Measurements from ENCODE around the gene DPEP3. TPM values are rescaled to one million over a fixed set of nuclear protein-coding genes. Genes with fewer than 3 reads are reported as not detected.
A peak's percentile ranks its signal among the peaks of the same experiment; 100 is the strongest.

DPEP3 gene, protein sequence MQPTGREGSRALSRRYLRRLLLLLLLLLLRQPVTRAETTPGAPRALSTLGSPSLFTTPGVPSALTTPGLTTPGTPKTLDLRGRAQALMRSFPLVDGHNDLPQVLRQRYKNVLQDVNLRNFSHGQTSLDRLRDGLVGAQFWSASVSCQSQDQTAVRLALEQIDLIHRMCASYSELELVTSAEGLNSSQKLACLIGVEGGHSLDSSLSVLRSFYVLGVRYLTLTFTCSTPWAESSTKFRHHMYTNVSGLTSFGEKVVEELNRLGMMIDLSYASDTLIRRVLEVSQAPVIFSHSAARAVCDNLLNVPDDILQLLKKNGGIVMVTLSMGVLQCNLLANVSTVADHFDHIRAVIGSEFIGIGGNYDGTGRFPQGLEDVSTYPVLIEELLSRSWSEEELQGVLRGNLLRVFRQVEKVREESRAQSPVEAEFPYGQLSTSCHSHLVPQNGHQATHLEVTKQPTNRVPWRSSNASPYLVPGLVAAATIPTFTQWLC
- total RNA-seq (2014; rRNA removed; shearing (Covaris generic); ENCODE audit: low replicate concordance): not detected in 2 replicates

DNA sequence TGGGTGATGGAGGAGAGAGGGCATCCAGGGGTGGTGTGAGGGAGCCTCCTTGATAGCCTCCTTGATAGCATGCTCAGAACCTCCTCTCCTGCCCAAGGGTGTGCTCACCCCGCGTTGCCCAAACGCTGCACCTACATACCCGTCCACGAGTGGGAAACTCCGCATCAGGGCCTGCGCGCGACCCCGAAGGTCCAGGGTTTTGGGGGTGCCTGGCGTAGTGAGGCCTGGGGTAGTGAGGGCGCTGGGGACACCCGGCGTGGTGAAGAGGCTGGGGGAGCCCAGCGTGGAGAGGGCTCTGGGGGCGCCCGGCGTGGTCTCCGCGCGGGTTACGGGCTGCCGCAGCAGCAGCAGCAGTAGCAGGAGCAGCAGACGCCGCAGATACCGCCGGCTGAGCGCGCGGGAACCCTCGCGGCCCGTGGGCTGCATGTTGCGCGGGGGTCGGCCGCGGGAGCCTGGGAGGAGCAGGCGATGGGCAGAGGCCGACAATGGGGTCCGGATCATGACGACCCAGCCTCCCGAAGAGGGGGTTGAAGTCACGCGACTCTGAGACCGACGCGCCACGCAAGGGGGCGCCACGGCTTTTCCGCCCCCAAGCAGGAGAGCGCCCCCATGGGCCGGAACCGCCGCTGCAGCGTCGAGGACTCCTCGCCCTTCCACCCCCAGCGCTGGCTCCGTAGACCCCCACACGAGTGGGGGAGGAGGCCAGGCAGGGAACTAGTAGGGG, at the start of gene DPEP3:
Gene DPEP3 (minus strand): TSS at position 545 of the 724 bp plus-strand sequence. CDS start 119 bp downstream, at position 426.
- H3K4me2 ChIP-seq (ENCODE audit: low read depth, low read length, poor library complexity, severe bottlenecking): no peak within 1 kb of the TSS
- no peaks in the 10 kb centered on the region for H3K79me2 ChIP-seq (ENCODE audit: low read length)

DNA sequence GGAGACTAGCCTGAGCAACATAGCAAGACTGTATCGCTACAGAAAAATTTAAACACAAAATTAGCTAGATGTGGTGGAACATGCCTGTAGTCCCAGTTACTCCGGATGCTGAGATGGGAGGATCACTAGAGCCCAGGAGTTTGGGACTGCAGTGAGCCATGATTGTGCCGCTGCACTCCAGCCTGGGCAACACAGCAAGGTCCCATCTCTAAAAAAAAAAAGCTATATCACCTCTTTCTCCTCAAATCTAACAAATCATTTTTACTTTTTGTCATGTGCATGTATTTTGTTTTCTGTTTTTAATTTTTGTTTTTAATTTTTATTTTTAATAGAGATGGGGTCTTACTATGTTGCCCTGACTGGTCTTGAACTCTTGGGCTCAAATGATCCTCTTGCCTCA, 48.7 kb upstream of the DPEP3 start:
- Histone ChIP-seq H3K27ac (ENCODE audit: low read length) (no peak overlapping the region), H3K9me2 (replicated peaks; ENCODE audit: insufficient read depth, low read length) (no peaks in the 10 kb centered on the region), H3K36me3 (ENCODE audit: insufficient read depth, low read length) (peaks cover 20% of the 10 kb centered on the region), H2AFZ (ENCODE audit: low read length) (no peak overlapping the region), H3K27me3 (ENCODE audit: low read length) (no peaks in the 10 kb centered on the region), H3K79me2 (ENCODE audit: low read length) (peaks cover 26% of the 10 kb centered on the region), H3K4me3 (ENCODE audit: low read length) (no peak overlapping the region), H3K4me2 (ENCODE audit: low read depth, low read length, poor library complexity, severe bottlenecking) (no peak overlapping the region), H3K9ac (ENCODE audit: low read length) (no peak overlapping the region), H4K20me1 (ENCODE audit: insufficient read depth, low read depth, low read length) (no peaks in the 10 kb centered on the region), H3K4me1 (ENCODE audit: low read length) (peaks cover 7% of the 10 kb centered on the region), H3K9me3 (ENCODE audit: low read length) (no peaks in the 10 kb centered on the region)
- DNase-seq: no peak

More for the DNA sequence above, at the start of gene DPEP3:
- H4K20me1 ChIP-seq (ENCODE audit: insufficient read depth, low read depth, low read length): no peaks in the 10 kb centered on the region
- no peak for DNase-seq
- no peak within 1 kb of the TSS for H3K4me3 ChIP-seq (ENCODE audit: low read length)
- no peak within 1 kb of the TSS for H3K9ac ChIP-seq (ENCODE audit: low read length)
- H3K36me3 ChIP-seq (ENCODE audit: insufficient read depth, low read length): no peaks in the 10 kb centered on the region
- no peak within 1 kb of the TSS for H2AFZ ChIP-seq (ENCODE audit: low read length)
- H3K9me3 ChIP-seq (ENCODE audit: low read length): no peaks in the 10 kb centered on the region
- H3K4me1 ChIP-seq (ENCODE audit: low read length): peaks cover 6% of the 10 kb centered on the region; the same call in 1 of the 2 replicates
- no peaks in the 10 kb centered on the region for H3K9me2 ChIP-seq (replicated peaks; ENCODE audit: insufficient read depth, low read length)
- H3K27me3 ChIP-seq (ENCODE audit: low read length): no peaks in the 10 kb centered on the region
- no peak within 1 kb of the TSS for H3K27ac ChIP-seq (ENCODE audit: low read length)

DNA sequence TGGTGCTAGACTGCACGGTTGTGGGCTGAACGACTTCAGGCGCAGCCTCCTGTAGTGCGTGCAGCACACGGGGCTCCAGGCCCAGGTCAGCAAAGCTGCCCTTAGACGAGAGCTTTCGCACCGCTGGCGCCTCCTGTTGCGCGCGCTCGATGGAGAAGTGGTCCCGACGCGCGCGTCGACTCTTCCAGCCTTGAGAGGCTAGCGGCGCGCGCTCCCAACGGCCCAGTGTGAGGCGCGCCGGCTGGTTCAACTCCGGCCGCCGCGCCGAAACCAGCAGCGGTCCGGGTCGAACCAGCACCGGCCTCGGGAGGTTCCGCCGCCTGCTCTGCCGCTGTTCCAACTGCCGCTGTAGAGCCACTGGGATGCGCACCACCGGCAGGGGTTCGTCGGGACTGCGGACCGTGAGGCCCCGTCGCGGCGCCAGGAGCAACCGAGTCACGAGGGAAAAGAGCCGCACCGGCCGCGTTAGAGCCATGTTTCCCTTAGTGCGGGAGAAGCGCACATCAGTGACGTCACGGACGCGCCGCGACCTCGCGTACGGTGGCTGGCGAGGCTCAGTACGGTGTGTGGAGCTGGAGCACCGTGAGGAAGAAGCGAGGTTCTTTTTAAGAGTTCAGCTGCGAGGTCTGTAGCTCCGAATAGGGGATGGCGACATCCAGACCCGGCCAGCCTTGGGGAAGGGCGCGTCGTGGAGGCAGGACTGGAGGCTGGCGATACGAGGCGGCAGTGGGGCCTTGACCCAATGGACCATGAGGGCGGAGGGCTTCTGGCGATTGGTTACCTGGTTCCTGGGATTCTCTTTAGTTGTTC, 42.6 kb upstream of the DPEP3 start, which contains the start of the genes DDX28 and DUS2:
Gene DDX28 (minus strand): TSS at position 505 of the 810 bp plus-strand sequence. CDS start 30 bp downstream, at position 475.
Gene DUS2 (plus strand): TSS at position 557 of the 810 bp plus-strand sequence. CDS start 14,740 bp downstream, outside the sequence.
- H3K79me2 ChIP-seq (ENCODE audit: low read length): peaks cover 48% of the 10 kb centered on the region
- H3K36me3 ChIP-seq (ENCODE audit: insufficient read depth, low read length): peaks cover 32% of the 10 kb centered on the region
- peak within 1 kb of the TSS; percentile 62 for H3K27ac ChIP-seq (ENCODE audit: low read length)
- peak; percentile 97 for DNase-seq
- peak within 1 kb of the TSS; percentile 45; the same call in 1 of the 2 replicates for H2AFZ ChIP-seq (ENCODE audit: low read length)
- peak within 1 kb of the TSS; percentile 90 for H3K9ac ChIP-seq (ENCODE audit: low read length)
- peak within 1 kb of the TSS; percentile 98 for H3K4me2 ChIP-seq (ENCODE audit: low read depth, low read length, poor library complexity, severe bottlenecking)
- H4K20me1 ChIP-seq (ENCODE audit: insufficient read depth, low read depth, low read length): peaks cover 14% of the 10 kb centered on the region
- H3K4me1 ChIP-seq (ENCODE audit: low read length): peaks cover 21% of the 10 kb centered on the region
- H3K9me2 ChIP-seq (replicated peaks; ENCODE audit: insufficient read depth, low read length): no peaks in the 10 kb centered on the region
- H3K9me3 ChIP-seq (ENCODE audit: low read length): no peaks in the 10 kb centered on the region
- no peaks in the 10 kb centered on the region for H3K27me3 ChIP-seq (ENCODE audit: low read length)
- H3K4me3 ChIP-seq (ENCODE audit: low read length): peak within 1 kb of the TSS; percentile 91

DNA sequence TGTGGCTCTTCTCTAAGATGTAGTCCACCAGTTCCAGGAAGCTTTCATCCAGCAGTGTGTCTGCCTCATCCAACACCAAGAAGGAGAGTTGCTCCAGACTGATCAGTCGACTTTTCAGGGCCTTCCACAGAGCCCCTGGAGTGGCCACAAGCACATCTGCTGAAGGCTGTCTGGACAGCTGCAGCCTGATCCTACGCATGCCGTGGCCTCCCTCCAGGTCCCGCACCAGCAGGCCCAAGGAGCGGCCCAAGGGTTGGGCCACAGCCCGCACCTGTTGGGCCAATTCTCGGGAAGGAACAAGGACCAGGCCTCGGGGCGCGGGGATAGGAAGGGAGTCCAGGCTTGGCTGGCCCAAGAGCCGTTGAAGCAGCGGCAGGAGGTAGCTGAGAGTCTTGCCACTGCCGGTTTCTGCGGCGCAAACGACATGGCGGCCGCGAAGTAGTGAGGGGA, 42.0 kb upstream of the DPEP3 start:
- Histone ChIP-seq H3K9ac (ENCODE audit: low read length) (peak overlapping the region; percentile 90), H3K9me3 (ENCODE audit: low read length) (no peaks in the 10 kb centered on the region), H4K20me1 (ENCODE audit: insufficient read depth, low read depth, low read length) (peaks cover 14% of the 10 kb centered on the region), H3K9me2 (replicated peaks; ENCODE audit: insufficient read depth, low read length) (no peaks in the 10 kb centered on the region), H3K36me3 (ENCODE audit: insufficient read depth, low read length) (peaks cover 26% of the 10 kb centered on the region), H3K4me3 (ENCODE audit: low read length) (peak overlapping the region; percentile 91), H3K4me1 (ENCODE audit: low read length) (peaks cover 21% of the 10 kb centered on the region), H3K4me2 (ENCODE audit: low read depth, low read length, poor library complexity, severe bottlenecking) (peak overlapping the region; percentile 98), H3K79me2 (ENCODE audit: low read length) (peaks cover 48% of the 10 kb centered on the region), H3K27me3 (ENCODE audit: low read length) (no peaks in the 10 kb centered on the region), H2AFZ (ENCODE audit: low read length) (no peak overlapping the region), H3K27ac (ENCODE audit: low read length) (no peak overlapping the region)
- DNase-seq: no peak

DNA sequence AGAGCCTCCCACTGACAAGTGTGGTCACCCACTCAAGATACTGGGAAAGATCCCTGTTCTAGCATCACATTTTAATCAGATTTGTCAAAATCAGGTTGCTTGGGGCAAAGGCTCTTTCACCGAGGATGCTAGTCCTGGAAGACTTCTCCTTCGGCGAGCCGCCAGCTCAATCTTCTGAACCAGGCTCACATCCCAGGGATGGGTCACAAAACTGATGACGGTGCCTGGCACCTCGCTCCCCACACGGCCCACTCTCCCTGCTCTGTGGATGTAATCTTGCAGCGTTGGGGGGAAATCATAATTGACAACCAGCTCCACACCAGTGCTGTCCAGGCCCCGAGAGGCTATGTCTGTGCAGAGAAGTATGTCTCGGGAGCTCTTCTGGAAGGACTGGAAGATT, 41.2 kb upstream of the DPEP3 start:
- Histone ChIP-seq H3K4me2 (ENCODE audit: low read depth, low read length, poor library complexity, severe bottlenecking) (peak overlapping the region; percentile 98), H3K9me2 (replicated peaks; ENCODE audit: insufficient read depth, low read length) (no peaks in the 10 kb centered on the region), H3K9me3 (ENCODE audit: low read length) (no peaks in the 10 kb centered on the region), H3K27me3 (ENCODE audit: low read length) (no peaks in the 10 kb centered on the region), H3K27ac (ENCODE audit: low read length) (no peak overlapping the region), H3K4me1 (ENCODE audit: low read length) (peaks cover 21% of the 10 kb centered on the region), H2AFZ (ENCODE audit: low read length) (no peak overlapping the region), H4K20me1 (ENCODE audit: insufficient read depth, low read depth, low read length) (peaks cover 14% of the 10 kb centered on the region), H3K79me2 (ENCODE audit: low read length) (peaks cover 48% of the 10 kb centered on the region), H3K9ac (ENCODE audit: low read length) (no peak overlapping the region), H3K4me3 (ENCODE audit: low read length) (peak overlapping the region; percentile 91; the same call in 1 of the 2 replicates), H3K36me3 (ENCODE audit: insufficient read depth, low read length) (peaks cover 23% of the 10 kb centered on the region)
- no peak for DNase-seq

DNA sequence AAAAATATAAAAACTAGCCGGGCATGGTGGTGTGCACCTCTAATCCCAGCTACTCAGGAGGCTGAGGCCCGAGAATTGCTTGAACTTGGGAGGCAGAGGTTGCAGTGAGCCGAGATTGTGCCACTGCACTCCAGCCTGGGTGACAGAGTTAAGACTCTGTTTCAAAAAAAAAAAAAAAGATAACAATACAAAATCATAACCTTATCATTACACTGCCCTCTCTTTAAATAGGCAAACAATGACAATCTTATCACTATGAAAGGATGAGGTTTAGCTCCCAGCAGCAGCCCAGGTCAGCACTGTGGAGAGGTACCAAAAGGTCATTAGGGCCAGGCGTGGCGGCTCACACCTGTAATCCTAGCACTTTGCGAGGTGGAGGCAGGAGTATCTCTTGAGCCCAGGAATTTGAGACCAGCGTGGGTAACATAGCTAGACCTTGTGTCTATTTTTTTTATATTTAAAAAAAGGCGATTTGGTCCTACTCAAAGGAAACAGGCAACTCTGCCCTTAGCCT, 38.9 kb upstream of the DPEP3 start:
- H3K9me2 ChIP-seq (replicated peaks; ENCODE audit: insufficient read depth, low read length): no peaks in the 10 kb centered on the region
- no peaks in the 10 kb centered on the region for H3K9me3 ChIP-seq (ENCODE audit: low read length)
- no peak overlapping the region for H3K27ac ChIP-seq (ENCODE audit: low read length)
- H3K4me1 ChIP-seq (ENCODE audit: low read length): peaks cover 16% of the 10 kb centered on the region
- no peak for DNase-seq
- no peak overlapping the region for H3K4me3 ChIP-seq (ENCODE audit: low read length)
- H3K36me3 ChIP-seq (ENCODE audit: insufficient read depth, low read length): peaks cover 13% of the 10 kb centered on the region; the same call in 1 of the 2 replicates
- no peak overlapping the region for H3K4me2 ChIP-seq (ENCODE audit: low read depth, low read length, poor library complexity, severe bottlenecking)
- no peaks in the 10 kb centered on the region for H3K27me3 ChIP-seq (ENCODE audit: low read length)
- no peak overlapping the region for H3K9ac ChIP-seq (ENCODE audit: low read length)
- peaks cover 14% of the 10 kb centered on the region for H4K20me1 ChIP-seq (ENCODE audit: insufficient read depth, low read depth, low read length)
- H2AFZ ChIP-seq (ENCODE audit: low read length): no peak overlapping the region
- H3K79me2 ChIP-seq (ENCODE audit: low read length): peaks cover 31% of the 10 kb centered on the region

DNA sequence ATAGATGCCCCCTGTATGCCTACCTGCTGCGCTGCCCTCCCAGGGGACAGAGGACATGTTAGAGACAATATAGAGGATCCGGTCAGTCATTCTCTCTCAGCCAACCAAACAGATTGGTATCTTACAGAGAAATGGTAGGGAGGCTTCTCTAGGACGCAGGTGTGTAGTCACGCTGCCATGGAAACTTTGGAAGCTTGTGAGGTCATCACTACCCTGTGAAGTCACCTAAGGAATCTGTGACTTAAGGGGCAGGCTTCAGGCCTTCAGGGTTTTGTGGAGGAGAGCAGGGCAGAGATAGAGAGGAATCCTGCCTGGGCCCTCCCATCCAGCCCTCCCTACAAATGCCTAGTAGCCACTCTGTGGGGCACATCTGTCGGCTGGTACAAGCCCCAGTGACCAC, 35.4 kb upstream of the DPEP3 start, which contains the start of gene DPEP2NB:
Gene DPEP2NB (minus strand): TSS at position 231 of the 400 bp plus-strand sequence. CDS start 141 bp downstream, at position 90.
- no peaks in the 10 kb centered on the region for H3K9me2 ChIP-seq (replicated peaks; ENCODE audit: insufficient read depth, low read length)
- H3K27me3 ChIP-seq (ENCODE audit: low read length): no peaks in the 10 kb centered on the region
- peaks cover 3% of the 10 kb centered on the region; the same call in 1 of the 2 replicates for H3K4me1 ChIP-seq (ENCODE audit: low read length)
- no peak for DNase-seq
- H3K27ac ChIP-seq (ENCODE audit: low read length): no peak within 1 kb of the TSS
- no peak within 1 kb of the TSS for H3K4me2 ChIP-seq (ENCODE audit: low read depth, low read length, poor library complexity, severe bottlenecking)
- H3K79me2 ChIP-seq (ENCODE audit: low read length): no peaks in the 10 kb centered on the region
- H3K36me3 ChIP-seq (ENCODE audit: insufficient read depth, low read length): no peaks in the 10 kb centered on the region
- H4K20me1 ChIP-seq (ENCODE audit: insufficient read depth, low read depth, low read length): no peaks in the 10 kb centered on the region
- H2AFZ ChIP-seq (ENCODE audit: low read length): no peak within 1 kb of the TSS
- H3K4me3 ChIP-seq (ENCODE audit: low read length): no peak within 1 kb of the TSS
- H3K9ac ChIP-seq (ENCODE audit: low read length): no peak within 1 kb of the TSS
- H3K9me3 ChIP-seq (ENCODE audit: low read length): no peaks in the 10 kb centered on the region

Data from Karpas-422 (cell line).